Measurements from ENCODE around the gene DRC1.

GRCh38 chr2:26387189-26387588 is 14.5 kb upstream of the DRC1 start:
- no peak for TF ChIP-seq CTCF (IDR thresholded peaks at IDR 0.05)
- TF ChIP-seq POLR2A (IDR thresholded peaks at IDR 0.05) = no peak

All from esophagus squamous epithelium (tissue), 4 donors.